Measurements from ENCODE around the gene FAM83C. TPM values are rescaled to one million over a fixed set of nuclear protein-coding genes. Genes with fewer than 3 reads are reported as not detected.

The FAM83C gene
- polyA plus RNA-seq, 3 donors: not detected

GRCh38 chr20:35248641-35249475, 43.4 kb downstream of the FAM83C start:
- Histone ChIP-seq H3K4me2 (replicated peaks; ENCODE audit: extremely low read depth, low read length, poor library complexity, severe bottlenecking) (no peak overlapping the region), H3K9me3 (replicated peaks in 1 of 2; ENCODE audit: control insufficient read depth in 1 of 2, insufficient read depth in 1 of 2, low read length in 2 of 2) (no peaks in the 10 kb centered on the region), H3K79me2 (ENCODE audit: insufficient read depth, low read length) (no peaks in the 10 kb centered on the region), H2AFZ (ENCODE audit: insufficient read depth, low read depth, low read length, poor library complexity, severe bottlenecking) (no peak overlapping the region), H4K20me1 (ENCODE audit: insufficient read depth, low read length) (no peaks in the 10 kb centered on the region), H3K4me3 (replicated peaks in 1 of 3; ENCODE audit: low read depth in 2 of 3, low read length in 3 of 3) (no peak overlapping the region), H3K27me3 (ENCODE audit: control insufficient read depth in 2 of 2, insufficient read depth in 2 of 2, low read length in 2 of 2) (no peaks in the 10 kb centered on the region), H3K4me1 (ENCODE audit: control insufficient read depth in 1 of 2, insufficient read depth in 2 of 2, low read length in 2 of 2) (no peaks in the 10 kb centered on the region), H3K36me3 (replicated peaks in 1 of 2; ENCODE audit: control insufficient read depth in 1 of 2, insufficient read depth in 2 of 2, low read length in 2 of 2) (no peaks in the 10 kb centered on the region), H3K9ac (ENCODE audit: insufficient read depth, low read length, poor library complexity, severe bottlenecking) (no peak overlapping the region), H3K27ac (ENCODE audit: low read depth in 1 of 2, low read length in 2 of 2) (no peak overlapping the region)
- intact Hi-C loops (cut with micrococcal nuclease): no loop called here
- Mint-ChIP-seq H3K9me3 (no peaks in the 10 kb centered on the region), H3K4me3 (no peak overlapping the region), H3K4me1 (peaks cover 14% of the 10 kb centered on the region), H3K27ac (no peak overlapping the region), H3K36me3 (peaks cover 0 to 4% of the 10 kb centered on the region in 2 donors), H3K27me3 (ENCODE audit: low read depth in 3 of 3) (no peaks in the 10 kb centered on the region)
- no peak for TF ChIP-seq CTCF (IDR thresholded peaks at IDR 0.05)
- WGBS (ENCODE audit: insufficient coverage): 83% methylated on average over 7 of the region's 9 CpGs
- no peak for DNase-seq

- intact Hi-C loops (cut with micrococcal nuclease): no loop called here
- peaks cover 0 to 4% of the 10 kb centered on the region in 2 donors for H3K36me3 Mint-ChIP-seq
- WGBS (ENCODE audit: insufficient coverage): 98% methylated on average over 11 of the region's 12 CpGs
These were observed 45.5 kb downstream of the FAM83C start for GRCh38 chr20:35246723-35247122.

More at GRCh38 chr20:35246723-35247122, 45.5 kb downstream of the FAM83C start:
- Mint-ChIP-seq H3K9me3 (no peaks in the 10 kb centered on the region), H3K4me1 (peaks cover 11% of the 10 kb centered on the region), H3K4me3 (no peak overlapping the region), H3K27me3 (ENCODE audit: low read depth in 3 of 3) (no peaks in the 10 kb centered on the region), H3K27ac (no peak overlapping the region)
- H3K4me1 ChIP-seq (ENCODE audit: control insufficient read depth in 1 of 2, insufficient read depth in 2 of 2, low read length in 2 of 2): no peaks in the 10 kb centered on the region
- no peaks in the 10 kb centered on the region for H4K20me1 ChIP-seq (ENCODE audit: insufficient read depth, low read length)
- H3K4me2 ChIP-seq (replicated peaks; ENCODE audit: extremely low read depth, low read length, poor library complexity, severe bottlenecking): no peak overlapping the region
- no peak for DNase-seq
- TF ChIP-seq CTCF (IDR thresholded peaks at IDR 0.05): no peak
- H3K4me3 ChIP-seq (replicated peaks in 1 of 3; ENCODE audit: low read depth in 2 of 3, low read length in 3 of 3): no peak overlapping the region
- H3K9me3 ChIP-seq (replicated peaks in 1 of 2; ENCODE audit: control insufficient read depth in 1 of 2, insufficient read depth in 1 of 2, low read length in 2 of 2): no peaks in the 10 kb centered on the region
- no peaks in the 10 kb centered on the region for H3K79me2 ChIP-seq (ENCODE audit: insufficient read depth, low read length)
- no peaks in the 10 kb centered on the region for H3K36me3 ChIP-seq (replicated peaks in 1 of 2; ENCODE audit: control insufficient read depth in 1 of 2, insufficient read depth in 2 of 2, low read length in 2 of 2)
- H3K27ac ChIP-seq (ENCODE audit: low read depth in 1 of 2, low read length in 2 of 2): no peak overlapping the region
- no peaks in the 10 kb centered on the region for H3K27me3 ChIP-seq (ENCODE audit: control insufficient read depth in 2 of 2, insufficient read depth in 2 of 2, low read length in 2 of 2)
- no peak overlapping the region for H3K9ac ChIP-seq (ENCODE audit: insufficient read depth, low read length, poor library complexity, severe bottlenecking)
- no peak overlapping the region for H2AFZ ChIP-seq (ENCODE audit: insufficient read depth, low read depth, low read length, poor library complexity, severe bottlenecking)
